HCT116 (cell line): ENCODE data around the gene SYCE3. TPM values are rescaled to one million over a fixed set of nuclear protein-coding genes. Genes with fewer than 3 reads are reported as not detected.

ENCODE experiments used
- ATAC-seq: fragments of 200-7000 bp; cut with Tn5 transposase; 2 replicates; pipeline ENCODE4 v1.9.1; 2020; ENCODE audit warnings: mild to moderate bottlenecking, moderate library complexity
- BruUV-seq: library from RNA; stranded (reverse); fragments of 400-500 nt; replicated peaks from 2 replicates; lab custom pipeline; 2021; lab: Mats Ljungman, UMichigan
- CTCF ChIA-PET: fragments of 300-600 bp; sonication (Branson Sonifier 250); formaldehyde crosslinking; loops from one replicate; lab custom pipeline; 2021; ENCODE audit warnings: antibody characterized with exemption; lab: Charles Lee
- POLR2A ChIA-PET: fragments of 300-600, 350-600 bp; sonication (Branson Sonifier 250); formaldehyde crosslinking; loops from one replicate; lab custom pipeline; 2021; ENCODE audit warnings: antibody characterized with exemption; lab: Charles Lee
- RAD21 ChIA-PET, 2 experiments: fragments of 300-600 bp; sonication (Branson Sonifier 250); formaldehyde crosslinking; loops; one replicate each; lab custom pipeline; 2023; ENCODE audit warnings: low total read pairs in 2 of 2; ENCODE audit not compliant: uncharacterized antibody in 2 of 2, unreplicated experiment in 2 of 2, low non-redundant PET in 1 of 2; lab: Charles Lee
- DNase-seq: peaks from one replicate; pipeline ENCODE4 v3.0.0-alpha.2; 2010; ENCODE audit warnings: low read depth, low spot score
- H2AFZ ChIP-seq: fragments of 200-600 bp; shearing (Covaris generic), sonication (generic); 2 replicates; pipeline ENCODE4 v1.6.1; 2017; ENCODE audit warnings: low read depth, mixed run types, mixed read lengths, antibody characterized with exemption, low read length; ENCODE audit not compliant: poor library complexity, severe bottlenecking
- H3K27ac ChIP-seq: 2 replicates; pipeline ENCODE4 v1.5.1; 2012; ENCODE audit warnings: low read depth, low read length
- H3K27me3 ChIP-seq: fragments of 200-600 bp; sonication (generic); 2 replicates; pipeline ENCODE4 v1.6.1; 2016; ENCODE audit warnings: mixed run types, low read length, mixed read lengths; ENCODE audit not compliant: insufficient read depth
- H3K36me3 ChIP-seq, 2 experiments: fragments of 200-500 bp in 1 of 2; fragments of 200-600 bp in 1 of 2; sonication (Bioruptor generic) in 1 of 2; sonication (generic) in 1 of 2; 2 replicates each; pipeline versions ENCODE4 v1.5.1 to v1.6.1; 2014 to 2016; ENCODE audit warnings: low read length in 2 of 2, inconsistent platforms in 1 of 2, mixed read lengths in 1 of 2, mixed run types in 1 of 2; ENCODE audit not compliant: insufficient read depth in 2 of 2, control insufficient read depth in 1 of 2
- H3K4me1 ChIP-seq, 2 experiments: fragments of 200-600 bp in 1 of 2; sonication (generic) in 1 of 2; 2 replicates each; pipeline versions ENCODE4 v1.5.1 to v1.6.1; 2012 to 2017; ENCODE audit warnings: low read length in 2 of 2, inconsistent platforms in 1 of 2, mild to moderate bottlenecking in 1 of 2, mixed read lengths in 1 of 2, mixed run types in 1 of 2, moderate library complexity in 1 of 2; ENCODE audit not compliant: insufficient read depth in 2 of 2, control insufficient read depth in 1 of 2
- H3K4me2 ChIP-seq: fragments of 200-600 bp; sonication (generic); 2 replicates; pipeline ENCODE4 v1.6.1; 2017; ENCODE audit warnings: mixed run types, low read length, mixed read lengths
- H3K4me3 ChIP-seq, 2 experiments: fragments of 200-600 bp in 1 of 2; sonication (generic) in 1 of 2; replicated peaks in 1 of 2; 2 replicates each; pipeline ENCODE4 v1.5.1; 2011 to 2016; ENCODE audit warnings: low read length in 2 of 2, control low read depth in 1 of 2, low read depth in 1 of 2, mild to moderate bottlenecking in 1 of 2, mixed read lengths in 1 of 2, mixed run types in 1 of 2
- H3K79me2 ChIP-seq: fragments of 200-600 bp; sonication (generic); 2 replicates; pipeline ENCODE4 v1.6.1; 2017; ENCODE audit warnings: mild to moderate bottlenecking, mixed run types, low read length, moderate library complexity, mixed read lengths; ENCODE audit not compliant: insufficient read depth
- H3K9ac ChIP-seq: fragments of 200-600 bp; sonication (generic); 2 replicates; pipeline ENCODE4 v1.6.1; 2016; ENCODE audit warnings: low read length, mixed read lengths
- H3K9me2 ChIP-seq: fragments of 200-600 bp; sonication (generic), shearing (Covaris generic); 2 replicates; pipeline ENCODE4 v1.6.1; 2017; ENCODE audit warnings: mixed run types, mild to moderate bottlenecking, moderate library complexity; ENCODE audit not compliant: insufficient read depth
- H3K9me3 ChIP-seq, 2 experiments: fragments of 200-500 bp in 1 of 2; fragments of 200-600 bp in 1 of 2; sonication (Bioruptor generic) in 1 of 2; sonication (generic) in 1 of 2; 2 replicates each; pipeline ENCODE4 v1.6.1; 2014 to 2017; ENCODE audit warnings: low read length in 2 of 2, mixed read lengths in 2 of 2, inconsistent platforms in 1 of 2, low read depth in 1 of 2, mild to moderate bottlenecking in 1 of 2, mixed run types in 1 of 2, moderate library complexity in 1 of 2; ENCODE audit not compliant: control insufficient read depth in 1 of 2, insufficient read depth in 1 of 2
- H4K20me1 ChIP-seq: fragments of 200-600 bp; sonication (generic), shearing (Covaris generic); 2 replicates; pipeline ENCODE4 v1.6.1; 2017; ENCODE audit warnings: mixed run types, mild to moderate bottlenecking, moderate library complexity; ENCODE audit not compliant: insufficient read depth
- CBX3 ChIP-seq: IDR thresholded peaks from 2 replicates; pipeline ENCODE4 v1.6.1; 2012; ENCODE audit warnings: low read depth
- CEBPB ChIP-seq: IDR thresholded peaks from 2 replicates; pipeline ENCODE4 v1.6.1; 2012; ENCODE audit warnings: low read depth
- EGR1 ChIP-seq: IDR thresholded peaks from 2 replicates; pipeline ENCODE4 v1.6.1; 2012; ENCODE audit warnings: low read depth
- EZH2 ChIP-seq: fragments of 200-600 bp; sonication (generic); IDR thresholded peaks from 2 replicates; pipeline ENCODE4 v1.6.1; 2017; ENCODE audit warnings: antibody characterized with exemption, mixed run types
- FOSL1 ChIP-seq: IDR thresholded peaks from 2 replicates; pipeline ENCODE4 v1.6.1; 2012; ENCODE audit warnings: low read depth
- POLR2A ChIP-seq: IDR thresholded peaks from 2 replicates; pipeline ENCODE4 v1.7.0; 2011; ENCODE audit warnings: borderline replicate concordance; ENCODE audit not compliant: insufficient read depth, insufficient read length; ENCODE audit errors: extremely low read depth
- RAD21 ChIP-seq: IDR thresholded peaks from 2 replicates; pipeline ENCODE4 v1.6.1; 2012; ENCODE audit warnings: low read depth, mild to moderate bottlenecking
- SP1 ChIP-seq: IDR thresholded peaks from 2 replicates; pipeline ENCODE4 v1.6.1; 2012; ENCODE audit warnings: low read depth
- SRF ChIP-seq: IDR thresholded peaks from 2 replicates; pipeline ENCODE4 v1.6.1; 2012; ENCODE audit warnings: low read depth
- TCF7L2 ChIP-seq: IDR thresholded peaks from 2 replicates; pipeline ENCODE4 v1.7.0; 2011; ENCODE audit warnings: borderline replicate concordance, inconsistent platforms; ENCODE audit not compliant: insufficient read depth, insufficient read length; ENCODE audit errors: extremely low read depth
- YY1 ChIP-seq: IDR thresholded peaks from 2 replicates; pipeline ENCODE4 v1.6.1; 2011; ENCODE audit warnings: low read length, low read depth, moderate library complexity, mild to moderate bottlenecking; ENCODE audit not compliant: insufficient replicate concordance; ENCODE audit errors: extremely low read depth
- ZFX ChIP-seq: fragments of 450-650 bp; IDR thresholded peaks from 2 replicates; pipeline ENCODE4 v1.6.1; 2017
- intact Hi-C: fragments of 100-400 bp; cut with micrococcal nuclease; formaldehyde crosslinking; loops from 2 replicates; pipeline ENCODE4 v1.10.0; 2022
- total RNA-seq: library from RNA; stranded (reverse); gene quantifications from one replicate; pipeline ENCODE4 v1.2.1, GENCODE V29; 2021; ENCODE audit not compliant: unreplicated experiment
- TF ChIP-seq, protein P1 (sequence below): IDR thresholded peaks from 2 replicates; pipeline ENCODE4 v1.6.1; 2011; ENCODE audit warnings: mild to moderate bottlenecking, low read length, moderate library complexity; ENCODE audit not compliant: insufficient replicate concordance; ENCODE audit errors: extremely low read depth
- TF ChIP-seq, protein P2 (sequence below): IDR thresholded peaks from 2 replicates; pipeline ENCODE4 v1.6.1; 2012
- TF ChIP-seq, protein P3 (sequence below): IDR thresholded peaks from 2 replicates; pipeline ENCODE4 v1.6.1; 2012
- TF ChIP-seq, protein P4 (sequence below), 3 experiments: fragments of 200-600 bp in 1 of 3; sonication (generic) in 1 of 3; IDR thresholded peaks in 2 of 3; conservative IDR thresholded peaks in 1 of 3; 2 replicates each; pipeline ENCODE4 v1.5.1; 2012 to 2017; ENCODE audit warnings: low read depth in 2 of 3, low read length in 2 of 3, antibody characterized with exemption in 1 of 3, borderline replicate concordance in 1 of 3, control low read depth in 1 of 3, mild to moderate bottlenecking in 1 of 3, mixed read lengths in 1 of 3, mixed run types in 1 of 3, moderate library complexity in 1 of 3; ENCODE audit not compliant: insufficient read depth in 1 of 3

The SYCE3 gene
- total RNA-seq, 1 experiment from 2014 or later = not detected

DNA sequence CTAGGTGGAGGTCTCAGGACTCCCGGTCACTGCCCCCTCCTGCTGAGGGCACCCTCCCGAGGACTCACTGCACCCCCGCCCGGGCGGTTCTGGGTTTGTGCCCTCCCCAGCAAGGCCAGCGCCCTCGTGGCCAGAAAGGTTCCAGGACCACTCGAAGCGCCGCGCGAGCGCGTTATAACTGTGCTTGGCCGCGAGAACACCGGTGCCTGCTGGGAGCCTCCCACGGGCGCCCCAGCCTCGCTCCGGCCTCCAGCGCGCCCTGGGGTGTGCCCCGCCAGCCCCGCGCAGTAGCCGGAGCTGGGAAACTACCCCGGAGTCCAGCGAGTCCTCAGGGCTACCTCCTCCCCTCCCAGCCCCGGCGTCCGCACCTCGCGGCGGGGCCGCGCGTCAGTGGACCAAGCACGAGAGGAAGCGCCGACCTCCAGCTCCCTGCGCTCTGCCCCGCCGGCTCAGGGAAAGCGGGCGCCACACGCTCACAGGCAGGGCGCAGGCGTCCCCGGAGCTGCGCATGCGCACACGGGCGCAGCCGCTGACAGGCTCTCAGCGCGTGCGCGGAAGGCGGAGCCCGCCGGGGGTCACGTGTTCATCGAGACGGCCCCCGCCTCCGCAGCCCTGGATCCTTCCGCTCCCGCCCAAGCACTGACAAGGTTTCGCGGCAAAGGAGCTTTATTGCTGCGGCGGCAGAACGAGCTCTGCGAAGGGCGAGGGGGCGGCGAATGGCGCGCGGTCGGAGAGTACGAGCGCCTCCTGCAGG is 37.4 kb downstream of the SYCE3 start, which contains the start of gene SCO2 (continued):
- TF ChIP-seq, protein P1, sequence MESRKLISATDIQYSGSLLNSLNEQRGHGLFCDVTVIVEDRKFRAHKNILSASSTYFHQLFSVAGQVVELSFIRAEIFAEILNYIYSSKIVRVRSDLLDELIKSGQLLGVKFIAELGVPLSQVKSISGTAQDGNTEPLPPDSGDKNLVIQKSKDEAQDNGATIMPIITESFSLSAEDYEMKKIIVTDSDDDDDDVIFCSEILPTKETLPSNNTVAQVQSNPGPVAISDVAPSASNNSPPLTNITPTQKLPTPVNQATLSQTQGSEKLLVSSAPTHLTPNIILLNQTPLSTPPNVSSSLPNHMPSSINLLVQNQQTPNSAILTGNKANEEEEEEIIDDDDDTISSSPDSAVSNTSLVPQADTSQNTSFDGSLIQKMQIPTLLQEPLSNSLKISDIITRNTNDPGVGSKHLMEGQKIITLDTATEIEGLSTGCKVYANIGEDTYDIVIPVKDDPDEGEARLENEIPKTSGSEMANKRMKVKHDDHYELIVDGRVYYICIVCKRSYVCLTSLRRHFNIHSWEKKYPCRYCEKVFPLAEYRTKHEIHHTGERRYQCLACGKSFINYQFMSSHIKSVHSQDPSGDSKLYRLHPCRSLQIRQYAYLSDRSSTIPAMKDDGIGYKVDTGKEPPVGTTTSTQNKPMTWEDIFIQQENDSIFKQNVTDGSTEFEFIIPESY = no peak
- TF ChIP-seq RAD21 = no peak
- no peak for TF ChIP-seq YY1
- TF ChIP-seq EZH2 = no peak
- no peak for TF ChIP-seq SRF

DNA sequence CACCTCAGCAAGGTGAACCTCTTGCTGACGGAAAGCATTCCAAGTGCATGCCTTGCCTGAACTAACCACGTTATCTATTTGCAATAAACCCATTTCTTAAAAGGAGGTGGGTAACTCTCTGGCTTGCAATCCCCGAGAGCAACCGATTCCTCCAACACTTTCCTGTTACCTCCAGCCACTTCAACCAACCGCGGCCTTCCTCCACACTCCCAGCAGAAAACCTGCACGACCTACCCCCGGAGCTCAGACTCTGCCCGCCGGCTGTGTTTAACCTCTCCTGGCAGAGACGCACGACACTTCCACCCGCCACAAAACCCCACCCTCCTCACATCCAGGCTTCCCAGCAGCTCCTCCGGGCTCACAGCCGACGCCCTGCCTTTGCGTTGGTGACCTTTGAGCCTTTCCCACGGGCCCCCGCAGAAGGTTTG is 38.0 kb downstream of the SYCE3 start:
- H3K9ac ChIP-seq = peak overlapping the region; percentile 93
- ChIA-PET CTCF (interaction anchor here (1.5 to 1.7 kb wide), 3 partner anchors 27 to 273 kb away, joined by 6 to 11 read pairs (median 6); partner anchors contain the start of gene HDAC10), POLR2A (interaction anchor here (1.0 to 1.6 kb wide), 3 partner anchors 9 to 16 kb away, joined by 3 to 20 read pairs (median 4); partner anchors contain the start of genes LMF2 and NCAPH2), RAD21 (interaction anchor here (1.6 to 2.2 kb wide), 2 partner anchors 17 to 38 kb away, joined by 5 to 8 read pairs; partner anchors contain the start of genes LMF2 (in 1 of the 2), NCAPH2 (in 1 of the 2) and SYCE3 (in 1 of the 2))
- no TSS peak for BruUV-seq
- ATAC-seq = no peak; the same call in 1 of the 2 replicates
- peak overlapping the region; percentile 100 for H3K27ac ChIP-seq
- peaks cover 0 to 11% of the 10 kb centered on the region in 2 experiments; a peak in 2 of 4 replicates for H3K36me3 ChIP-seq
- DNase-seq = no peak
- H3K9me2 ChIP-seq = no peaks in the 10 kb centered on the region
- H3K79me2 ChIP-seq = peaks cover 30% of the 10 kb centered on the region
- intact Hi-C loops = loop anchor here (1.0 kb wide), 1 partner anchor 16 kb away; the partner anchor contains the start of gene NCAPH2
- no peaks in the 10 kb centered on the region for H3K9me3 ChIP-seq
- no peak overlapping the region for H2AFZ ChIP-seq
- peaks cover 13 to 55% of the 10 kb centered on the region in 2 experiments; a peak in 3 of 4 replicates for H3K4me1 ChIP-seq
- no peaks in the 10 kb centered on the region for H4K20me1 ChIP-seq
- peak overlapping the region; percentile 78 to 85 for H3K4me3 ChIP-seq
- peak overlapping the region; percentile 99 for H3K4me2 ChIP-seq
- H3K27me3 ChIP-seq = no peaks in the 10 kb centered on the region
- TF ChIP-seq, protein P2, sequence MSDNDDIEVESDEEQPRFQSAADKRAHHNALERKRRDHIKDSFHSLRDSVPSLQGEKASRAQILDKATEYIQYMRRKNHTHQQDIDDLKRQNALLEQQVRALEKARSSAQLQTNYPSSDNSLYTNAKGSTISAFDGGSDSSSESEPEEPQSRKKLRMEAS = no peak
- no peak for TF ChIP-seq FOSL1
- TF ChIP-seq, protein P3, sequence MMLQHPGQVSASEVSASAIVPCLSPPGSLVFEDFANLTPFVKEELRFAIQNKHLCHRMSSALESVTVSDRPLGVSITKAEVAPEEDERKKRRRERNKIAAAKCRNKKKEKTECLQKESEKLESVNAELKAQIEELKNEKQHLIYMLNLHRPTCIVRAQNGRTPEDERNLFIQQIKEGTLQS = no peak
- no peak for TF ChIP-seq SP1
- TF ChIP-seq EGR1 = no peak
- no peak for TF ChIP-seq EZH2
- TF ChIP-seq, protein P4, sequence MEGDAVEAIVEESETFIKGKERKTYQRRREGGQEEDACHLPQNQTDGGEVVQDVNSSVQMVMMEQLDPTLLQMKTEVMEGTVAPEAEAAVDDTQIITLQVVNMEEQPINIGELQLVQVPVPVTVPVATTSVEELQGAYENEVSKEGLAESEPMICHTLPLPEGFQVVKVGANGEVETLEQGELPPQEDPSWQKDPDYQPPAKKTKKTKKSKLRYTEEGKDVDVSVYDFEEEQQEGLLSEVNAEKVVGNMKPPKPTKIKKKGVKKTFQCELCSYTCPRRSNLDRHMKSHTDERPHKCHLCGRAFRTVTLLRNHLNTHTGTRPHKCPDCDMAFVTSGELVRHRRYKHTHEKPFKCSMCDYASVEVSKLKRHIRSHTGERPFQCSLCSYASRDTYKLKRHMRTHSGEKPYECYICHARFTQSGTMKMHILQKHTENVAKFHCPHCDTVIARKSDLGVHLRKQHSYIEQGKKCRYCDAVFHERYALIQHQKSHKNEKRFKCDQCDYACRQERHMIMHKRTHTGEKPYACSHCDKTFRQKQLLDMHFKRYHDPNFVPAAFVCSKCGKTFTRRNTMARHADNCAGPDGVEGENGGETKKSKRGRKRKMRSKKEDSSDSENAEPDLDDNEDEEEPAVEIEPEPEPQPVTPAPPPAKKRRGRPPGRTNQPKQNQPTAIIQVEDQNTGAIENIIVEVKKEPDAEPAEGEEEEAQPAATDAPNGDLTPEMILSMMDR (IDR thresholded peaks at IDR 0.05 in 2 of 3, conservative IDR thresholded peaks at IDR 0.05 in 1 of 3; ENCODE audit: borderline replicate concordance in 1 of 3, insufficient read depth in 1 of 3, low read depth in 2 of 3, low read length in 2 of 3) = no peak
- no peak for TF ChIP-seq CEBPB
- TF ChIP-seq YY1 = no peak
- no peak for TF ChIP-seq ZFX
- no peak for TF ChIP-seq SRF
- no peak for TF ChIP-seq POLR2A
- no peak for TF ChIP-seq RAD21
- TF ChIP-seq, protein P1 = no peak
- TF ChIP-seq CBX3 = no peak
- TF ChIP-seq TCF7L2 = no peak
